ENCODE data around the gene NKAIN2.

DNA sequence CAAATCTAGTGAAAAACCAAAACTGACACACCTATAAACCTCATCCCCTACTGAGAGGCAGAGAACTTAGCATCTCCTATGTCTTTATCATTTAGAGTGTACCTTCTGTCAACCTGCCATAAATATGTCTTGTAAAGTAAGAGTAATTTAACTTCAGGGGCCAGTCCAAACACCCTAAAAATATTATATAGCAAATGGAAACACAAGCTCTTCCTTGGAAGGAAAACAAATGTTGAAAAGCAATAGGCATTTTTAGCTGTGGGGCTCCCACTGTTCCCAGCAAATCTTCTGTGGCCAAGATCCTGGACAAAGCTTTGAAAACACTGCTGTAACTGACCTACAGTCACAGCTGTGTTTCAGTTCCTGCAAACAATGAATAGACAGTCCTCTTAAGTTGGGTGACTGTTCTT, 1018.5 kb downstream of the NKAIN2 start:
- TF ChIP-seq, protein P1, sequence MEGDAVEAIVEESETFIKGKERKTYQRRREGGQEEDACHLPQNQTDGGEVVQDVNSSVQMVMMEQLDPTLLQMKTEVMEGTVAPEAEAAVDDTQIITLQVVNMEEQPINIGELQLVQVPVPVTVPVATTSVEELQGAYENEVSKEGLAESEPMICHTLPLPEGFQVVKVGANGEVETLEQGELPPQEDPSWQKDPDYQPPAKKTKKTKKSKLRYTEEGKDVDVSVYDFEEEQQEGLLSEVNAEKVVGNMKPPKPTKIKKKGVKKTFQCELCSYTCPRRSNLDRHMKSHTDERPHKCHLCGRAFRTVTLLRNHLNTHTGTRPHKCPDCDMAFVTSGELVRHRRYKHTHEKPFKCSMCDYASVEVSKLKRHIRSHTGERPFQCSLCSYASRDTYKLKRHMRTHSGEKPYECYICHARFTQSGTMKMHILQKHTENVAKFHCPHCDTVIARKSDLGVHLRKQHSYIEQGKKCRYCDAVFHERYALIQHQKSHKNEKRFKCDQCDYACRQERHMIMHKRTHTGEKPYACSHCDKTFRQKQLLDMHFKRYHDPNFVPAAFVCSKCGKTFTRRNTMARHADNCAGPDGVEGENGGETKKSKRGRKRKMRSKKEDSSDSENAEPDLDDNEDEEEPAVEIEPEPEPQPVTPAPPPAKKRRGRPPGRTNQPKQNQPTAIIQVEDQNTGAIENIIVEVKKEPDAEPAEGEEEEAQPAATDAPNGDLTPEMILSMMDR (tag by site-specific recombination; IDR thresholded peaks at IDR 0.05) = no peak
- TF ChIP-seq OVOL3 (tag by site-specific recombination; IDR thresholded peaks at IDR 0.05) (peak; percentile 88; the same call in 1 of the 2 replicates), SP3 (tag by site-specific recombination; IDR thresholded peaks at IDR 0.05) (no peak)
- TF ChIP-seq, protein P2, sequence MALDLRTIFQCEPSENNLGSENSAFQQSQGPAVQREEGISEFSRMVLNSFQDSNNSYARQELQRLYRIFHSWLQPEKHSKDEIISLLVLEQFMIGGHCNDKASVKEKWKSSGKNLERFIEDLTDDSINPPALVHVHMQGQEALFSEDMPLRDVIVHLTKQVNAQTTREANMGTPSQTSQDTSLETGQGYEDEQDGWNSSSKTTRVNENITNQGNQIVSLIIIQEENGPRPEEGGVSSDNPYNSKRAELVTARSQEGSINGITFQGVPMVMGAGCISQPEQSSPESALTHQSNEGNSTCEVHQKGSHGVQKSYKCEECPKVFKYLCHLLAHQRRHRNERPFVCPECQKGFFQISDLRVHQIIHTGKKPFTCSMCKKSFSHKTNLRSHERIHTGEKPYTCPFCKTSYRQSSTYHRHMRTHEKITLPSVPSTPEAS (tag by site-specific recombination; IDR thresholded peaks at IDR 0.05) = 0 out of 2 replicates have a peak, but pooled peaks have one; percentile 14
